ENCODE measurements around the gene COA1.

- TF ChIP-seq CTCF (IDR thresholded peaks at IDR 0.05; ENCODE audit: extremely low read depth in 1 of 2, insufficient read depth in 1 of 2, low read depth in 1 of 2, low read length in 2 of 2) (no peak), POLR2A (IDR thresholded peaks at IDR 0.05; ENCODE audit: low read depth, low read length) (no peak), JUN (IDR thresholded peaks at IDR 0.05; ENCODE audit: borderline replicate concordance, insufficient read depth, insufficient read length, low read depth) (no peak), POLR2AphosphoS5 (IDR thresholded peaks at IDR 0.05; ENCODE audit: insufficient read depth, low read depth, low read length) (no peak), EZH2 (IDR thresholded peaks at IDR 0.05; ENCODE audit: borderline replicate concordance, low read depth, low read length, severe bottlenecking) (no peak), MAX (IDR thresholded peaks at IDR 0.05; ENCODE audit: insufficient read depth, insufficient read length) (no peak), GATA2 (IDR thresholded peaks at IDR 0.05; ENCODE audit: insufficient read depth, insufficient read length, low read depth, low read length) (no peak), MYC (IDR thresholded peaks at IDR 0.05; ENCODE audit: low read depth, low read length) (no peak), FOS (IDR thresholded peaks at IDR 0.05; ENCODE audit: borderline replicate concordance, insufficient read depth, low read length) (no peak)
Measured at GRCh38 chr7:43621729-43622448, 107.4 kb downstream of the COA1 start.
